GM12878 (cell line): ENCODE measurements around the gene STEAP4.

ENCODE experiments used
- TF ChIP-seq, protein P1 (sequence below): fragments of 450-650 bp; formaldehyde crosslinking; IDR thresholded peaks from 2 replicates; pipeline ENCODE4 v1.4.0; 2020; ENCODE audit warnings: mild to moderate bottlenecking, moderate library complexity
- TF ChIP-seq, protein P2 (sequence below): fragments of 450-650 bp; IDR thresholded peaks from 2 replicates; pipeline ENCODE4 v1.6.1; 2016; ENCODE audit warnings: mild to moderate bottlenecking

DNA sequence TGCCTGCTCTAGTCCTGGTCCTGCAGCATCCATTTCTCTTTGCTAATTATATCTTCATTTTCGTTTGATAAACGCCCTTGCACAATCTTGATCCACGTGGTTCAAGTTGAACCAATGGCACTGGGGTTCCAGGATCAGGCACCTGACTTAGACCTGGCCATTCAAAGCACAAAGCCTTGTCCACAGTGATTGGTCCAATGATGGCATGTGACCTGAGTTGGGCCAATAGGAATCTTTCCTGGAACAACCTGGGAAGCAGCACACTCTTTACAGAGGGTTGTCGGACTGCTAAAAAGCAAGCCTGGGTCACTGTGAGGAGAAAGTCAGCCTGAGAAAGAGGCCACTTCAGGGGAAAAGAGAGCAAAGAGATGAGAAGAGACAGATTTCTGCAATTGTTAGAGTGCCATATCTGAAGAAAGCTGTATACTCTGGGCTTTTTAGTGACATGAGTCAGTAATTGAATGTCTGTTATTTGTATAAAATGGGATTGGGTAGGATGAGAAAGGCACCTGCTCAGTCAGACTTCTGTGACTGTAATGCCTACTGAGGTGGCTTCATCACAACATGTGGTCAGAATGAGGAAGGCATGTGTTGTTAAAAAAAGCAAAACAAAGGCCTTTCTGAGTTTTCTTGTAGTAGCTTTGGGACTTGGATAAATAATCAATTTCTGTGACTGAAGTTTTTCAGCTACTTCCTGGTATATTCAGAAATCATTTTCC is 4.4 kb upstream of the STEAP4 start:
- TF ChIP-seq, protein P1, sequence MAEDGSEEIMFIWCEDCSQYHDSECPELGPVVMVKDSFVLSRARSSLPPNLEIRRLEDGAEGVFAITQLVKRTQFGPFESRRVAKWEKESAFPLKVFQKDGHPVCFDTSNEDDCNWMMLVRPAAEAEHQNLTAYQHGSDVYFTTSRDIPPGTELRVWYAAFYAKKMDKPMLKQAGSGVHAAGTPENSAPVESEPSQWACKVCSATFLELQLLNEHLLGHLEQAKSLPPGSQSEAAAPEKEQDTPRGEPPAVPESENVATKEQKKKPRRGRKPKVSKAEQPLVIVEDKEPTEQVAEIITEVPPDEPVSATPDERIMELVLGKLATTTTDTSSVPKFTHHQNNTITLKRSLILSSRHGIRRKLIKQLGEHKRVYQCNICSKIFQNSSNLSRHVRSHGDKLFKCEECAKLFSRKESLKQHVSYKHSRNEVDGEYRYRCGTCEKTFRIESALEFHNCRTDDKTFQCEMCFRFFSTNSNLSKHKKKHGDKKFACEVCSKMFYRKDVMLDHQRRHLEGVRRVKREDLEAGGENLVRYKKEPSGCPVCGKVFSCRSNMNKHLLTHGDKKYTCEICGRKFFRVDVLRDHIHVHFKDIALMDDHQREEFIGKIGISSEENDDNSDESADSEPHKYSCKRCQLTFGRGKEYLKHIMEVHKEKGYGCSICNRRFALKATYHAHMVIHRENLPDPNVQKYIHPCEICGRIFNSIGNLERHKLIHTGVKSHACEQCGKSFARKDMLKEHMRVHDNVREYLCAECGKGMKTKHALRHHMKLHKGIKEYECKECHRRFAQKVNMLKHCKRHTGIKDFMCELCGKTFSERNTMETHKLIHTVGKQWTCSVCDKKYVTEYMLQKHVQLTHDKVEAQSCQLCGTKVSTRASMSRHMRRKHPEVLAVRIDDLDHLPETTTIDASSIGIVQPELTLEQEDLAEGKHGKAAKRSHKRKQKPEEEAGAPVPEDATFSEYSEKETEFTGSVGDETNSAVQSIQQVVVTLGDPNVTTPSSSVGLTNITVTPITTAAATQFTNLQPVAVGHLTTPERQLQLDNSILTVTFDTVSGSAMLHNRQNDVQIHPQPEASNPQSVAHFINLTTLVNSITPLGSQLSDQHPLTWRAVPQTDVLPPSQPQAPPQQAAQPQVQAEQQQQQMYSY (CRISPR knock-in tag) = no peak
- TF ChIP-seq, protein P2, sequence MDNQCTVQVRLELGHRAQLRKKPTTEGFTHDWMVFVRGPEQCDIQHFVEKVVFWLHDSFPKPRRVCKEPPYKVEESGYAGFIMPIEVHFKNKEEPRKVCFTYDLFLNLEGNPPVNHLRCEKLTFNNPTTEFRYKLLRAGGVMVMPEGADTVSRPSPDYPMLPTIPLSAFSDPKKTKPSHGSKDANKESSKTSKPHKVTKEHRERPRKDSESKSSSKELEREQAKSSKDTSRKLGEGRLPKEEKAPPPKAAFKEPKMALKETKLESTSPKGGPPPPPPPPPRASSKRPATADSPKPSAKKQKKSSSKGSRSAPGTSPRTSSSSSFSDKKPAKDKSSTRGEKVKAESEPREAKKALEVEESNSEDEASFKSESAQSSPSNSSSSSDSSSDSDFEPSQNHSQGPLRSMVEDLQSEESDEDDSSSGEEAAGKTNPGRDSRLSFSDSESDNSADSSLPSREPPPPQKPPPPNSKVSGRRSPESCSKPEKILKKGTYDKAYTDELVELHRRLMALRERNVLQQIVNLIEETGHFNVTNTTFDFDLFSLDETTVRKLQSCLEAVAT = no peak
